Upper lobe of right lung (tissue), 1 donor: ENCODE results near the gene AEBP2. TPM values are rescaled to one million over a fixed set of nuclear protein-coding genes. Genes with fewer than 3 reads are reported as not detected.

Experiments used
- ATAC-seq: fragments of 200-7000 bp; cut with Tn5 transposase; one replicate; pipeline ENCODE4 v1.9.1; 2020; ENCODE audit warnings: mild to moderate bottlenecking, moderate library complexity
- DNase-seq: peaks from one replicate; pipeline ENCODE4 v3.0.0-alpha.2; 2020
- H3K27ac ChIP-seq: fragments of 200-600 bp; one replicate; pipeline ENCODE4 v1.8.0; 2022
- H3K27me3 ChIP-seq: fragments of 200-600 bp; one replicate; pipeline ENCODE4 v1.8.0; 2022; ENCODE audit warnings: mild to moderate bottlenecking
- H3K36me3 ChIP-seq: fragments of 200-600 bp; one replicate; pipeline ENCODE4 v1.8.0; 2022
- H3K4me1 ChIP-seq: fragments of 200-600 bp; one replicate; pipeline ENCODE4 v1.8.0; 2022
- H3K4me3 ChIP-seq: fragments of 200-600 bp; one replicate; pipeline ENCODE4 v1.8.0; 2022; ENCODE audit warnings: mild to moderate bottlenecking
- H3K9me3 ChIP-seq: fragments of 200-600 bp; one replicate; pipeline ENCODE4 v1.8.0; 2022
- CTCF ChIP-seq: fragments of 200-600 bp; IDR thresholded peaks from one replicate; pipeline ENCODE4 v1.8.0; 2022; ENCODE audit warnings: antibody characterized with exemption
- intact Hi-C: fragments of 100-400 bp; cut with DNase I; formaldehyde crosslinking; loops from one replicate; pipeline ENCODE4 v1.11.0; 2022
- total RNA-seq: library from RNA; stranded (reverse); fragmentation: NEBNext Ultra II Directional; extraction: Animal tissue kit (Norgen Biotek cat#: 25700); gene quantifications from one replicate; pipeline ENCODE4 v1.2.1, GENCODE V29; 2021
- donor health status: DM: no; HTN: yes; CAD: no; lungs with severe emphysema.

AEBP2 gene
- total RNA-seq, 1 donor from 2014 or later, result 40.1 TPM

GRCh38 chr12:19444097-19444496 lies 4.8 kb downstream of the AEBP2 start:
- no peaks in the 10 kb centered on the region for H3K9me3 ChIP-seq
- H3K4me1 ChIP-seq, result peaks cover 28% of the 10 kb centered on the region
- no peak overlapping the region for H3K27ac ChIP-seq
- DNase-seq, result no peak
- no peaks in the 10 kb centered on the region for H3K36me3 ChIP-seq
- no peak for ATAC-seq
- TF ChIP-seq CTCF, result no peak
- H3K4me3 ChIP-seq, result no peak overlapping the region
- intact Hi-C loops, result no loop called here
- H3K27me3 ChIP-seq, result no peaks in the 10 kb centered on the region

GRCh38 chr12:19447386-19447785 lies 8.1 kb downstream of the AEBP2 start:
- Histone ChIP-seq H3K4me1 (peaks cover 30% of the 10 kb centered on the region), H3K27ac (no peak overlapping the region), H3K4me3 (no peak overlapping the region), H3K36me3 (no peaks in the 10 kb centered on the region), H3K9me3 (no peaks in the 10 kb centered on the region), H3K27me3 (no peaks in the 10 kb centered on the region)
- DNase-seq, result no peak
- intact Hi-C loops, result no loop called here
- no peak for TF ChIP-seq CTCF
- ATAC-seq, result no peak

- TF ChIP-seq CTCF, result no peak
- Histone ChIP-seq H3K4me3 (no peak overlapping the region), H3K4me1 (peaks cover 15% of the 10 kb centered on the region), H3K27me3 (no peaks in the 10 kb centered on the region), H3K27ac (no peak overlapping the region), H3K9me3 (no peaks in the 10 kb centered on the region), H3K36me3 (no peaks in the 10 kb centered on the region)
- intact Hi-C loops, result no loop called here
- no peak for ATAC-seq
- no peak for DNase-seq
These were observed 10.5 kb downstream of the AEBP2 start for GRCh38 chr12:19449814-19450213.

GRCh38 chr12:19450362-19450761 lies 11.1 kb downstream of the AEBP2 start:
- intact Hi-C loops, result no loop called here
- no peaks in the 10 kb centered on the region for H3K36me3 ChIP-seq
- H3K4me1 ChIP-seq, result peaks cover 15% of the 10 kb centered on the region
- no peaks in the 10 kb centered on the region for H3K9me3 ChIP-seq
- ATAC-seq, result no peak
- no peak for TF ChIP-seq CTCF
- no peak for DNase-seq
- no peak overlapping the region for H3K4me3 ChIP-seq
- H3K27ac ChIP-seq, result no peak overlapping the region
- H3K27me3 ChIP-seq, result no peaks in the 10 kb centered on the region

- H3K9me3 ChIP-seq, result no peaks in the 10 kb centered on the region
- peaks cover 15% of the 10 kb centered on the region for H3K4me1 ChIP-seq
- H3K36me3 ChIP-seq, result no peaks in the 10 kb centered on the region
- H3K27ac ChIP-seq, result no peak overlapping the region
- H3K4me3 ChIP-seq, result no peak overlapping the region
- TF ChIP-seq CTCF, result no peak
- no peaks in the 10 kb centered on the region for H3K27me3 ChIP-seq
- DNase-seq, result no peak
- intact Hi-C loops, result no loop called here
- peak; percentile 48 for ATAC-seq
These were observed 11.9 kb downstream of the AEBP2 start for GRCh38 chr12:19451196-19451595.

GRCh38 chr12:19453961-19454360 lies 14.7 kb downstream of the AEBP2 start:
- no peak overlapping the region for H3K4me3 ChIP-seq
- intact Hi-C loops, result no loop called here
- peaks cover 21% of the 10 kb centered on the region for H3K4me1 ChIP-seq
- H3K36me3 ChIP-seq, result no peaks in the 10 kb centered on the region
- no peak for DNase-seq
- H3K9me3 ChIP-seq, result no peaks in the 10 kb centered on the region
- no peak for TF ChIP-seq CTCF
- H3K27ac ChIP-seq, result no peak overlapping the region
- no peak for ATAC-seq
- no peaks in the 10 kb centered on the region for H3K27me3 ChIP-seq
